Upper lobe of right lung (tissue), 1 donor: ENCODE measurements around the gene TARS3. TPM values are rescaled to one million over a fixed set of nuclear protein-coding genes. Genes with fewer than 3 reads are reported as not detected.

Source experiments
- ATAC-seq: fragments of 200-7000 bp; cut with Tn5 transposase; one replicate; pipeline ENCODE4 v1.9.1; 2020; ENCODE audit warnings: mild to moderate bottlenecking, moderate library complexity
- DNase-seq: peaks from one replicate; pipeline ENCODE4 v3.0.0-alpha.2; 2020
- H3K27ac ChIP-seq: fragments of 200-600 bp; one replicate; pipeline ENCODE4 v1.8.0; 2022
- H3K27me3 ChIP-seq: fragments of 200-600 bp; one replicate; pipeline ENCODE4 v1.8.0; 2022; ENCODE audit warnings: mild to moderate bottlenecking
- H3K36me3 ChIP-seq: fragments of 200-600 bp; one replicate; pipeline ENCODE4 v1.8.0; 2022
- H3K4me1 ChIP-seq: fragments of 200-600 bp; one replicate; pipeline ENCODE4 v1.8.0; 2022
- H3K4me3 ChIP-seq: fragments of 200-600 bp; one replicate; pipeline ENCODE4 v1.8.0; 2022; ENCODE audit warnings: mild to moderate bottlenecking
- H3K9me3 ChIP-seq: fragments of 200-600 bp; one replicate; pipeline ENCODE4 v1.8.0; 2022
- intact Hi-C: fragments of 100-400 bp; cut with DNase I; formaldehyde crosslinking; loops from one replicate; pipeline ENCODE4 v1.11.0; 2022
- total RNA-seq: library from RNA; stranded (reverse); fragmentation: NEBNext Ultra II Directional; extraction: Animal tissue kit (Norgen Biotek cat#: 25700); gene quantifications from one replicate; pipeline ENCODE4 v1.2.1, GENCODE V29; 2021
- TF ChIP-seq, protein P1 (sequence below): fragments of 200-600 bp; IDR thresholded peaks from one replicate; pipeline ENCODE4 v1.8.0; 2022; ENCODE audit warnings: antibody characterized with exemption
- donor health status: DM: no; HTN: yes; CAD: no; lungs with severe emphysema.

The TARS3 gene
- total RNA-seq, 1 donor from 2014 or later: 12.0 TPM

DNA sequence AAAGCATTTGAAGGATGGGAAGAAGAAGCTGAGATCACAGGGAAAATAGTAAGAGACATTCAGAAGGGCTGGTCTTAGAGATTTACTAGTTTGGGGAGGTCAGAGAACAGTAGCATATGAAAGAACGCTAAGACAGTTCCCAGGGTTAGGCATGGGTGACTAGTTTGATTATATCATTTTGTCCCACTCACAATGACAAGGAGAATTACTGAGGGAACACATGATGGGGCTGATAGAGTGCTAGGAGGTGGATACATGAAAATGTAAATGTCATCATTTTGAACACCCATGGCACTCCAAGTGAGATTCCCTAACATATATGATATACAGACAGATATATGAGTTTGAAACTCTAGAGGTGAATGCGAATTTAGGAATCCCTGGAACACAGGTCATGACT is 9.3 kb upstream of the TARS3 start:
- H3K9me3 ChIP-seq: no peaks in the 10 kb centered on the region
- intact Hi-C loops: no loop called here
- no peak overlapping the region for H3K27ac ChIP-seq
- H3K27me3 ChIP-seq: no peaks in the 10 kb centered on the region
- no peaks in the 10 kb centered on the region for H3K36me3 ChIP-seq
- ATAC-seq: no peak
- H3K4me3 ChIP-seq: no peak overlapping the region
- TF ChIP-seq, protein P1, sequence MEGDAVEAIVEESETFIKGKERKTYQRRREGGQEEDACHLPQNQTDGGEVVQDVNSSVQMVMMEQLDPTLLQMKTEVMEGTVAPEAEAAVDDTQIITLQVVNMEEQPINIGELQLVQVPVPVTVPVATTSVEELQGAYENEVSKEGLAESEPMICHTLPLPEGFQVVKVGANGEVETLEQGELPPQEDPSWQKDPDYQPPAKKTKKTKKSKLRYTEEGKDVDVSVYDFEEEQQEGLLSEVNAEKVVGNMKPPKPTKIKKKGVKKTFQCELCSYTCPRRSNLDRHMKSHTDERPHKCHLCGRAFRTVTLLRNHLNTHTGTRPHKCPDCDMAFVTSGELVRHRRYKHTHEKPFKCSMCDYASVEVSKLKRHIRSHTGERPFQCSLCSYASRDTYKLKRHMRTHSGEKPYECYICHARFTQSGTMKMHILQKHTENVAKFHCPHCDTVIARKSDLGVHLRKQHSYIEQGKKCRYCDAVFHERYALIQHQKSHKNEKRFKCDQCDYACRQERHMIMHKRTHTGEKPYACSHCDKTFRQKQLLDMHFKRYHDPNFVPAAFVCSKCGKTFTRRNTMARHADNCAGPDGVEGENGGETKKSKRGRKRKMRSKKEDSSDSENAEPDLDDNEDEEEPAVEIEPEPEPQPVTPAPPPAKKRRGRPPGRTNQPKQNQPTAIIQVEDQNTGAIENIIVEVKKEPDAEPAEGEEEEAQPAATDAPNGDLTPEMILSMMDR: no peak
- H3K4me1 ChIP-seq: no peaks in the 10 kb centered on the region
- no peak for DNase-seq

DNA sequence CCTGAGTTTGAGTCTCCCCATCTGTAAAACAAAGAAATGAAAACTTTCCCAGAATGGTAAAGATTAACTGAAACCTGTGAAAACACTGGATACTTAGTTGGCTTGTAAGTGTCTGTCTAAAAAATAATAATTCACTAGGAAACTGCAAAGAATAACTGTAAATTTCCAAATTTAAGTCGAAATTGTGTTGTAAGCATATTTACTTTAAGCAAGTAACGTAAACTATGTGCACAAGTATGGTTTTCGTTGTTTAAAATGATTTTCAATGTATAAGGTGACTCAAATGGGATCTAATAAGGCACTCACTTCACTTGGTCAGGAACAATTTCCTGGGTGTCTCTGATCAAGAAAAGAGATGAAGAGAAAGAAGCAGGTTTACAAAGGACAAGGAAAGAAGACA is 8.5 kb upstream of the TARS3 start:
- H3K36me3 ChIP-seq: no peaks in the 10 kb centered on the region
- TF ChIP-seq, protein P1: no peak
- H3K9me3 ChIP-seq: no peaks in the 10 kb centered on the region
- DNase-seq: no peak
- H3K4me1 ChIP-seq: no peaks in the 10 kb centered on the region
- ATAC-seq: no peak
- no peaks in the 10 kb centered on the region for H3K27me3 ChIP-seq
- no peak overlapping the region for H3K4me3 ChIP-seq
- intact Hi-C loops: no loop called here
- H3K27ac ChIP-seq: no peak overlapping the region

DNA sequence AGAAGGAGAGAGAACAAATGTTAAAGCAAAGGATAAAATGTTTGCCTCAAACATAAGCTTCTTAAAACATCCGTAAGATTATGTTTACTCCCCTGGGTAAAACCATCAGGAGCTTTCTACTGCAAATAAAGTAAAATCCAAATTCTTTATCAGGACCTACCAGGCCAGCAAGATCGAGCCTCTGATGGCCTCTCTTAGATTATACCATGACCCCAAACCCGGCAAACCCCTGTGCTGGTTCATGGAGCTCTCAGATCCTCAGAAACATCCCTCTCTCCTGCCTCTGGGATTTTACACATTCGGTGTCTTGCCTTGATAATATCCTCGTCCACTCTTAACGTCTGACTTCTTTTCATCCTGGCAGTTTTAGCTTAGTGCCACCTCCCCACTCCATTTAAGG is 7.5 kb upstream of the TARS3 start:
- TF ChIP-seq, protein P1: no peak
- no peak overlapping the region for H3K27ac ChIP-seq
- ATAC-seq (no peak), DNase-seq (no peak)
- H3K9me3 ChIP-seq: no peaks in the 10 kb centered on the region
- no peak overlapping the region for H3K4me3 ChIP-seq
- no peaks in the 10 kb centered on the region for H3K4me1 ChIP-seq
- H3K36me3 ChIP-seq: no peaks in the 10 kb centered on the region
- no peaks in the 10 kb centered on the region for H3K27me3 ChIP-seq
- intact Hi-C loops: no loop called here

DNA sequence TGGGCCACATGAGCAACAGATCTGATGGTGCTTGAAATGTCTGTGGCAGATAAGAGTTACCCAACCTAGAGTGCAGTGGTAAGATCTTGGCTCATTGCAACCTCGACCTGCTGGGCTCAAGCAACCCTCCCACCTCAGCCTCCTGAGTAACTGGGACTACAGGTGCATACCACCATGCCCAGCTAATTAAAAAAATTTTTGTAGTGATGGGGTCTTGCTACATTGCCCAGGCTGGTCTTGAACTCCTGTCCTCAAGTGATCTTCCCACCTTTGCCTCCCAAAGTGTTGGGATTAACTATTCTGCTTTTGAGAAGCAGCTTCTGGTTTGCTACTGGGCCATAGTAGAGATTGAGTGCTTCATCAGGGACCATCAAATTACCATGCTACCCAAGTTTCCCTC is 2.9 kb upstream of the TARS3 start:
- ATAC-seq: no peak
- TF ChIP-seq, protein P1: no peak
- Histone ChIP-seq H3K36me3 (peaks cover 1% of the 10 kb centered on the region), H3K9me3 (no peaks in the 10 kb centered on the region), H3K27me3 (no peaks in the 10 kb centered on the region), H3K4me3 (no peak overlapping the region), H3K27ac (no peak overlapping the region), H3K4me1 (peaks cover 7% of the 10 kb centered on the region)
- intact Hi-C loops: no loop called here
- DNase-seq: no peak

DNA sequence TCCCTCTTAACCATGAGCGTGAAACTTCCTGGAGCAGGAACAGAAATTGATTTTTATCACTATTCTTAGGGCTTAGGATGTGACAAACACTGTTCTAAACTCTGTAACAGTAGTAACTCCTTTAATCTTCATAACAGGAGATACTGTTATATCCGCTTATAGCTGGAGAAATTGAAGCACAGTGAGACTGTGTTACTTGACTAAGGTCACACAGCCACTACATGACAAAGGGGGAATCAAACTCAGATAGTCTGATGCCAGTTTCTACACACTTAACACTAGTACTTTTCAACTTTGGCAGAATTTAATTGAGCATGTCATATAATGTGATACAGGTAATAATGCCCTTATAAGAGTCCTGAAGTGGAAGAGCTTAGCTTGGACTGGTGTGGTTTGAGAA is 800 bp upstream of the TARS3 start:
- H3K4me3 ChIP-seq: no peak overlapping the region
- DNase-seq: no peak
- H3K36me3 ChIP-seq: peaks cover 22% of the 10 kb centered on the region
- H3K9me3 ChIP-seq: no peaks in the 10 kb centered on the region
- H3K27ac ChIP-seq: peak overlapping the region; percentile 32
- H3K4me1 ChIP-seq: peaks cover 7% of the 10 kb centered on the region
- no peaks in the 10 kb centered on the region for H3K27me3 ChIP-seq
- ATAC-seq: no peak
- intact Hi-C loops: no loop called here
- TF ChIP-seq, protein P1: no peak

DNA sequence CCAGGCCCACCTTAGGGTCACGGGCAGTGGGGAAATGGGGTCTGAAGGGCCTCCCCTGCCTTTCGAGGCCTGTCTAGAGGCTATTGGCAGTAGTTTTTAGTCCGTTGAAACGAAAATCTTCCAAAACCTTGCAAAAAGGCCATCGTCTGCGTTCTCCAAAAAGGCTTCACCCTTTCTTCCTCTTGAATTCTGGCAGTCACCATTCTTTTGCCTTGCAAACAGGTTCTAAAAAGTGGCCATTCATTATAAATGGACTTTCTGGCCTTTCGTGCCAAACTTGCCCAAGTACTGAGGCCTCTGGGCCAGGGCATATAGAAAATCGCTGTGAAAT is 367 bp upstream of the TARS3 start:
- peaks cover 7% of the 10 kb centered on the region for H3K4me1 ChIP-seq
- peak overlapping the region; percentile 32 for H3K27ac ChIP-seq
- intact Hi-C loops: no loop called here
- no peaks in the 10 kb centered on the region for H3K27me3 ChIP-seq
- ATAC-seq: no peak
- DNase-seq: no peak
- no peaks in the 10 kb centered on the region for H3K9me3 ChIP-seq
- H3K36me3 ChIP-seq: peaks cover 27% of the 10 kb centered on the region
- TF ChIP-seq, protein P1: no peak
- H3K4me3 ChIP-seq: peak overlapping the region; percentile 84
